Tongue (tissue), 2 donors: Measurements from ENCODE around the gene ARHGAP40. TPM values are rescaled to one million over a fixed set of nuclear protein-coding genes. Genes with fewer than 3 reads are reported as not detected.
A peak's percentile ranks its signal among the peaks of the same experiment; 100 is the strongest.

Experiments
- DNase-seq: peaks from one replicate; pipeline ENCODE4 v3.0.0-alpha.2; 2015
- total RNA-seq: library from RNA; depleted of rRNA; stranded (reverse); fragments of >200 nt; gene quantifications from one replicate; pipeline ENCODE4 v1.2.3, GENCODE V29; 2014

Gene ARHGAP40
- total RNA-seq, 1 donor from 2014 or later, result 7.1 TPM

GRCh38 chr20:38651562-38651961 lies 50.0 kb downstream of the ARHGAP40 start:
- no peak for DNase-seq

- DNase-seq, result no peak
Measured at GRCh38 chr20:38652995-38653394, 51.4 kb downstream of the ARHGAP40 start.

DNA sequence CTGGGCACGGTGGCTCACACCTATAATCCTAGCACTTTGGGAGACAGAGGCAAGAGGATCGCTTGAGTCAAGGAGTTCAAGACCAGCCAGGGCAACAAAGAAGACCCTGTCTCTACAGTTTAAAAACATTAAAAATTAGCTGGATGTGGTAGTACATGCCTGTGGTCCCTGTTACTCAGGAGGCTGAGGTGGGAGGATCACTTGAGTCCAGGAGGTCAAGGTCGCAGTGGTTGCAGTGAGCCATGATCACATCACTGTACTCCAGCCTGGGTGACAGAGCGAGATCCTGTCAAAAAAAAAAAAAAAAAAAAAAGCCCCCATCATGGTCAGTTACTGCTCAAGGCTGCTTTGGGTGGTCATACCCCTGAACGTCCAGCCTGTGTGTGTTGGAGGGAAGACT lies 55.8 kb downstream of the ARHGAP40 start:
- DNase-seq, result no peak

GRCh38 chr20:38658879-38659596 lies 57.4 kb downstream of the ARHGAP40 start:
- peak; percentile 31 for DNase-seq

GRCh38 chr20:38659597-38659880 lies 57.9 kb downstream of the ARHGAP40 start:
- no peak for DNase-seq

DNA sequence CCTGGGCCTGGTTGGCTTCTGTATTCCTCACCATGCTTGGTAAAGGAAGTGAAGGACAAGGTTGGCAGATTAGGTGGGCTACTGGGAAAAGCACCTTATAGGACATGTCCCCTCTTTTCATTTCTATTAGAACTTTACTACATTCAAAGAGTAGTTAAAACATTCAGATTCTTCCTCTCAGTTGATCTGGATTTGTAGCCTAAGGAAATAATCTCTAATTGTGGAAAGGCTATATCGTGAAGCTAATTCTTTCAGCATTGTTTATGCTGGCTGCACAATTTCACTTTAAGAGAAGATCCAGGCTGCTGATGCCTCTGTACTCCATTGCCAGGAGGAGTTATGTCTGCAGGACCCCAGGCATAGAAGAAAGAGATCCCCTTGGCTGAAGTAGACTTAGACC lies 58.8 kb downstream of the ARHGAP40 start:
- no peak for DNase-seq

- DNase-seq, result no peak
Measured at GRCh38 chr20:38663660-38664059, 62.1 kb downstream of the ARHGAP40 start.

DNA sequence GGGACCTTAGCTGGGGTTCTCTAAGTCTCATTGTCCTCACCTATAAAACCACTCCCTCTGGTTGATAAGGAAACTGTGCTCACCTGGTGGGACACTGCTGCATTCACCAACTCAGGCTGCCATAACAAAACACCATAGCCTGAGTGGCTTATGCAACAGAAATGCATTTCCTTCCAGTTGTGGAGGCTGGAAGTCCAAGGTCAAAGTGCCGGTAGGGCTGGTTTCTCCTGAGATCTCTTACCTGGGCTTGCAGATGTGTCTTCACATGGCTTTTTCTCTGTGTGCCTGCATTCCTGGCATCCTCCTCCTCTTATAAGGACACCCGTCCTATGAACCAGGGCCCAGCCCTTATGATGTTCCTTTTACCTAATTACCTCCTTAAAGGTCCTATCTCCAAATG lies 62.7 kb downstream of the ARHGAP40 start:
- no peak for DNase-seq

DNA sequence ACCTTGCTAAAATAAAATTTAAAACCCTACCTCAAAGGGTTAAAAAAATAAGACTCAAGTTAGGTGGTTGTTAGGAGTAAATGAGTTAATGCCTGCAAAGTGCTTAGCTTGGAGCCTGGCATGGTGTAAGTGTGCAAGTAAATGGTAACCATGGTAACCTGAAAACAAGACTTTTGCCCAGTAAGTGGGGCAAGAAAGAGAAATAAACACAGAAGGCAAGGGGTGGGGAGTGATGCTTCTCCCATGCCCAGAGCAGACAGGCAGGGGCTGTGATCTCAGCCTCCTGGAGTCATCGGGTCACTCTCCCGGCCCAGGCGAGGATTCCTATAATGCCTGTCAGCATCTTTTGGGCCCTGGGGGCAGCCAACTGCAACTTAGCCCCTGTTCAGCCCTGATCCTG lies 63.5 kb downstream of the ARHGAP40 start:
- DNase-seq, result peak; percentile 50

DNA sequence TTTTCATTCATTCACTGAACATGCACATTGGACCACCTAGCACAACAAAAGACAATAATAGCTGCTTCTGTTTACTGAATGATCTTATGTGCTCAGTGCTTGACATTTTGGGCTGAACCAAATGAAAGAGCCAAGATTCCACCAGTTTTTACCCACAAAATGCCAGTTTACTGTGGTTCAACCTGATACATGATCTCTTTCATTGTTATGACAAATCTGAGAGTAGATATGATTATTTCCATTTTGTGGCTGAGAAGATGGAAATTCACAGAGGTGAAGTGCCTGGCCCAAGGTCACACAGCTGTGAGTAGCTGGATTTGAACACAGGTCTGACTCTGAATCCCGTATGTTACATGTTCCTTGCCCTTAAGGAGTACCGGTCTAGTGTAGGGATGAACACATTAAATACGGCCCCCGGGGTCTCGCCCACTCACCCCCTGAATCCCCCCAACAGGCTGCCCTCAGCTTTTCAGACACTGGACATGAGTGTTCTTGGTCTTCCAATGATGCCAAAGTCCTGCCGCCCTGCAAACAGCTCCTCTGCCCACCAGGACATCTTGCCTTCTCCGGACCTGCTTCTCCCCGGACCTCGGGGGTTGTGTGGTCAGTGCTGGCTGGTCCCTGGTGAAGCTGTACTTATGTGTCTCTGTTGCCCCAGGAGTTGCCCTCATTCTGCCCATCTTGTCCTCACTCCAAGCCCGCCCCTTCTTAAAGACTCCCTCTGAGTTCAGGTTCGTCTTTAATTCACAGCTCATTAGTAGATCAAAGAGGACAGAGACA lies 64.1 kb downstream of the ARHGAP40 start:
- DNase-seq, result no peak

- DNase-seq, result no peak
Measured at GRCh38 chr20:38667417-38667956, 65.9 kb downstream of the ARHGAP40 start.

GRCh38 chr20:38669688-38670087 lies 68.1 kb downstream of the ARHGAP40 start:
- no peak for DNase-seq

DNA sequence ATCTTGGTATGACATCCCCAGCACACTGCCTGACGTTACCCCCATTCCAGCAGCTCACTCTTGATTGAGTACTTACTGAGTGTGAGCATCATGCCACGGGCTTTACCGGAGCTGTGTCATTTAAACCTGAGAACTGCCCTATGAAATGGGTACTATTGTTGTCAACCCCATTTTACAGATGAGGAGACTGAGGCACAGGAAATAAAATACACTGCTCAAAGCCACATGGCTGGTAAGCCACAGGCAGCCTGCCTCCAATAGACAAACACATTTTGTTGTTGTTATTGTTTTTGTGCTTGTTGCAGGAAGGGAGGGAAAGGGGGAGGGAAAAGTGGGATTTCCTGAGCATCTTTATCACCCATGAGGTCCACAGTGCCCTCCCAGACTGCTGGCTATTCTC lies 69.2 kb downstream of the ARHGAP40 start:
- DNase-seq, result no peak

- DNase-seq, result peak; percentile 29
Measured at GRCh38 chr20:38671186-38671585, 69.6 kb downstream of the ARHGAP40 start.

GRCh38 chr20:38671701-38672292 lies 70.2 kb downstream of the ARHGAP40 start:
- no peak for DNase-seq

- no peak for DNase-seq
Measured at GRCh38 chr20:38672504-38672903, 70.9 kb downstream of the ARHGAP40 start.

DNA sequence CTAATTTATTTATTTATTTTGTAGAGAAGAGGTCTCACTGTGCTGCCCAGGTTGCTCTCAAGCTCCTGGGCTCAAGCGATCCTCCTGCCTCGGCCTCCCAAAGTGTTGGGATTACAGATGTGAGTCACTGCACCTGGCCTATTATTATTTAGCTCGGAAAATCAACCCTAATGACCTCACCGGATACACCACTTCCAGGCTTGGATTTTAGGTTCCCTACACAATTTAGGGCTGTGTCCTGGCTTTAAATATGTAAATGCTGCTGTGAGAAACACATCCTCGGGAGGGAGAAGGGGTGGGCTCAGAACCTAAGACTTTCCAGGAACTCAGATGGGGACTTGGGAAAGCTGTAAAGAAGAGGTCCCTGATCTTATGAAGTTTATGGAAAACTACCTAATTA lies 71.7 kb downstream of the ARHGAP40 start:
- no peak for DNase-seq

- DNase-seq, result peak; percentile 16
Measured at GRCh38 chr20:38673725-38674091, 72.1 kb downstream of the ARHGAP40 start.

- DNase-seq, result peak; percentile 84
Measured at GRCh38 chr20:38674092-38674764, 72.6 kb downstream of the ARHGAP40 start.

DNA sequence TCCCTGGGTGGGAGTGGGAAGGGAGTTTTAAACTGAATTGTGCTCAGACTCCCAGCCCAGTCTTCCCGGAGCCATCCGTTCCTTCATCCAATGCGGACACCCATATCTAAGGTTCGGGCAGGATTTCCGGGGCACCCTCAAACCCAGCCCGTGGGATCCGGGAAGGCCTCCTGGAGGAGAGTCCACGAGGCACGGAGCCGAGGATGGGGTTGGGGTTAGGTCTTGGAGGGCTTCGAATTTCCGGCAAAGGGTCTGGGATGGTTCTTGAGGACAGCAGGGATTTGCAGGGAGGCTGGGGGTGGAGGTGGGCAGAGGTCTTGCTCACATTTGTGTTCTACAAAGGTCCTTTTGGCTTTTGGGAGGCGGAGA lies 73.1 kb downstream of the ARHGAP40 start:
- DNase-seq, result no peak

DNA sequence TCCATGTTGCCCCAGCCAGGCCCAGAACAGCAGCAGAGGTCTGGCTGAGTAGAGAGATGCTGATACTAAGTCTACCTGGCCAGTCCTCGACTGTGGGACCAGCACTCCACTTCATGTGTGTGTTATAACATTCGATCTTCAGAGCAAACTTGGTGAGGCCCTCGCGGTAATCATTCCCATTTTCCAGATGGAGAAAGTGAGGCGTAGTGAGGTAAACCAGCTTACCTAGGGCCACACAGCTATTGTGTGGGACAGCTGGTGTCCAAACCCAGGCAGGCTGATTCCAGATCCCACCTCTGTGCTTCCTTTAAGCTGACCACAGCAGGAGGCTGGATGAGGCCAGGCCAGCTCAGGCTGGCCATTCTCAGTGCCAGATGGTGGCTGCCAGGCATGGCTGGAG lies 75.0 kb downstream of the ARHGAP40 start:
- no peak for DNase-seq

- peak; percentile 80 for DNase-seq
Measured at GRCh38 chr20:38680500-38681306, 79.1 kb downstream of the ARHGAP40 start.
